Melanocyte of skin (primary cell): Measurements from ENCODE around the gene CREB5. TPM values are rescaled to one million over a fixed set of nuclear protein-coding genes. Genes with fewer than 3 reads are reported as not detected.

Experiments
- total RNA-seq, 2 donors: library from RNA; depleted of rRNA; stranded (reverse); fragments of >200 nt; gene quantifications; 2 replicates each; pipeline ENCODE4 v1.2.3, GENCODE V29; 2012

CREB5 gene, protein sequence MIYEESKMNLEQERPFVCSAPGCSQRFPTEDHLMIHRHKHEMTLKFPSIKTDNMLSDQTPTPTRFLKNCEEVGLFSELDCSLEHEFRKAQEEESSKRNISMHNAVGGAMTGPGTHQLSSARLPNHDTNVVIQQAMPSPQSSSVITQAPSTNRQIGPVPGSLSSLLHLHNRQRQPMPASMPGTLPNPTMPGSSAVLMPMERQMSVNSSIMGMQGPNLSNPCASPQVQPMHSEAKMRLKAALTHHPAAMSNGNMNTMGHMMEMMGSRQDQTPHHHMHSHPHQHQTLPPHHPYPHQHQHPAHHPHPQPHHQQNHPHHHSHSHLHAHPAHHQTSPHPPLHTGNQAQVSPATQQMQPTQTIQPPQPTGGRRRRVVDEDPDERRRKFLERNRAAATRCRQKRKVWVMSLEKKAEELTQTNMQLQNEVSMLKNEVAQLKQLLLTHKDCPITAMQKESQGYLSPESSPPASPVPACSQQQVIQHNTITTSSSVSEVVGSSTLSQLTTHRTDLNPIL
- total RNA-seq, result 10 to 100 TPM in 1 of 2 donors, 1 to 10 TPM in 1; 2.7 to 11.7 TPM

GRCh38 chr7:28411876-28412662 lies at the start of gene CREB5:
Gene CREB5 (plus strand): TSS chr7:28412518. CDS start chr7:28412915, 397 bp downstream.

Other genes starting within 250 kb of the CREB5 start
- 10 to 100 TPM; 12.7 to 17.0 TPM for gene JAZF1, start 231.7 kb upstream of the CREB5 start, total RNA-seq